Measurements from ENCODE around the gene SNAPC3.
"Not testable (repeated sequence)": the region's sequence is repeated elsewhere in the genome, so short reads cannot be mapped to it uniquely, and the experiment has no call there.

Gene SNAPC3

DNA sequence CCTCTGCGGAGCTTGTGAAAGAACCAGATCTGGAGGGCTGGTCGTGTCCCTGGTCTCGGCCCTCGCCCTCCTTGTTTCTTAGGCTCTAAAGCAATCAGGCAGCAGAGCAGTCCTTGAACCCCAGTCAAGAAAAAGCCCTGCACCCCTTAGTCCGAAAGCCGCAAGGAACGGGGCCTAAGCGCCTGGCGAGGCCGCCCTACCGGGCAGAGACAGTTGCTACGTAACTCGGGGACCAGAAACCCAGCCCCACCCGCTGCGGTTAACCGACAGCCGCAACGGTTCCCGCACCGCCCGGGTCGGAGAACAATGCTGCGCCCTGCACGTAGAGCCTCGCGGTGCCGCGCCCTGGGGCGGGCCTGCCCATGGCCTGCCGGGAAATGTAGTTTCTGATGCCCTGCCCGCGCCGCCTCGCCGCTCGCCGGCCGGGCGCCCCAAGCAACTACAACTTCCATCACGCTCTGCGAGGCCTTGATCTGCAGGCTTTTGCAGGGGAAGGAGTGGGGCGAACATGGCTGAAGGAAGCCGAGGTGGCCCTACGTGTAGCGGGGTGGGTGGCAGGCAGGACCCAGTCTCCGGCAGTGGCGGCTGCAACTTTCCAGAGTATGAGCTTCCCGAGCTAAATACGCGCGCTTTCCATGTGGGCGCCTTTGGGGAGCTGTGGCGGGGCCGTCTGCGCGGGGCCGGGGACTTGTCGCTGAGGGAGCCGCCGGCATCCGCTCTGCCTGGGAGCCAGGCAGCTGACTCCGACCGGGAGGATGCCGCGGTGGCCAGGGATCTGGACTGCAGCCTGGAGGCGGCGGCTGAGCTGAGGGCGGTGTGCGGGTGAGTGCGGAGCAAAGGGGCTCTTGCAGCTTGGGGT is at the start of gene SNAPC3:
Gene SNAPC3 (plus strand): TSS at position 505 of the 859 bp plus-strand sequence. CDS start 4 bp downstream, at position 509.
- TF ChIP-seq ZNF274 (IDR thresholded peaks at IDR 0.05; ENCODE audit: low read depth, low read length), result no peak
- H3K4me3 ChIP-seq (ENCODE audit: low read length), result peak within 1 kb of the TSS; percentile 87

- no peak for TF ChIP-seq ZNF274 (IDR thresholded peaks at IDR 0.05; ENCODE audit: low read depth, low read length)
- H3K4me3 ChIP-seq (ENCODE audit: low read length), result no peak overlapping the region
These were observed 48.8 kb upstream of the SNAPC3 start for GRCh38 chr9:15373881-15374280.

DNA sequence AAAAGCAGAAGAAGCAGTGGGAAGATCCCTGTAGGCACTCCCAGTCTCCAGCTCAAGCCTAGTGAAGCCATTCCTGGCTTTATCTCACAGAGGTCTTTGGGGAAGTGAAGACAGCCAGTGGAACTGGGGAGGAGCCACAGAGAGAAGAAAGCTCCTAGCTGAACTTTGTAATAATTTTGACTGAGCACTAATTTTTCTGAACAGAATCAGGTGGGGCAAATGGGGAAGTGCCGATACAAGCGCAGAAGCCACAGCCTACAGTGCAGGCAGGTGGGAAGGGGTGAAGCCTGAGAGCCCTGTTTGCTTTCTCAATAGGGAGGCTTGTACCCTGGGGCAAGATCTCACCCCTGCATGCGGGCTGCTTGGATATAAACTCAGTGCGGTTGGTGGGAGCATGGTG is 48.4 kb upstream of the SNAPC3 start:
- no peak for TF ChIP-seq ZNF274 (IDR thresholded peaks at IDR 0.05; ENCODE audit: low read depth, low read length)
- no peak overlapping the region for H3K4me3 ChIP-seq (ENCODE audit: low read length)

DNA sequence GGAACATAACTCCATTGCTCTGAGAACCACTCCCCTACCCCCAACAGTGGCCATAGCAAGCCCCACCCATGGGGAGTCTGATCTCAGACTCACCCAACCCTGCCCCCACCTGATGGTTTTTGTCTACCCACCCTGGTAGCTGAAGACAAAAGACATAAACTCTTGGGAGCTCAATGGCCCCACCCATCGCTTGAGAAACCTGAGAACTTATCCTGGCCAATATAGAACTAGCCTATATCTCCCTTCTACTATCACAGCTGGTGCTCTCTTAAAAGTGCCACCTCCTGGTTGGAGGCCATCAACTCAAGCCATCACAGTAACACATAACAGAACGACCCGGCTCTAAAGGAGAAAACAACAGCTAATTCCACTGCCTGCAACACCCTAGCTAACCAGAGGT is 47.9 kb upstream of the SNAPC3 start:
- no peak for TF ChIP-seq ZNF274 (IDR thresholded peaks at IDR 0.05; ENCODE audit: low read depth, low read length)
- H3K4me3 ChIP-seq (ENCODE audit: low read length), result no peak overlapping the region

DNA sequence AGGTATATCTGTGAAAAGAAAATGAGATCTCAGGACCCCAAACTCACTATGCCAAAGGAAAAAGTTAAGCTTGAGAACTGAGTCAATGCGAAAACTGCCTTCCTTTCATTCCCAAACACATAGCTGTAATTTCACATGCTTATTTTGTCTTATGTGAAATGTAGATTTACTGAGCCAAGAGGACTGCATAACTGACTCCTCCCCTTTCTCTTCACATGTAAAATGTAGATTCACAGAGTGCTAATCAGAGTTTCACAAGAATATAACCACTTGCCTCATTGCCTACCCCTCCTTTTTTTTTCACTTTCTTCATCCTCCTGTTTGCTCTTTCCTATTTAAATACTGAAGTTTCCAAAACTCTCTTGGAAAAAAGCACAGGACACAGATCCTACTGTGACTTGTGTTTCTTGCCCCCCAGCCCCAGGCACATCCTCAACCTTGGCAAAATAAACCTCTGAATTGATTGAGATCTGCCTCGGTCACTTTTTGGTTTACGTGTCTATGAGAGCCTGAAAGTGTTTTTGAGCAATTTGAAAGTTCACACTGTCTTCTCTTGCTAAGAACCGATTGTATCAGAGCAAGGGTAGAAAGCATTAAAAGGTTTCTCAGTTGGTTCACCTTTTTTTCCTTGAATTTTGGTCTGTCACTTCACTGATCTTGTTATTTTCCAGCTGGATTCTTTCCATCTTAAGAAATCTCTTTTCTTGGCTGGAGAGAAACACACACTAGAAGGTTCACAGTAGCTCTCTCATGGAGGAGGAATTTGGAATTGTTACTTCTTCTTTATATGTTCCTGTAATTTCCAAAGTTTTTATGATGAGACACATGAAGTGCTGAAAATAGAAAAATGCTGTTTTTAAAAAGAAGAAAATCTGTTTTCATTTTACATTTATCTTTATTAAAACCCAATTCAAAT is 44.8 kb upstream of the SNAPC3 start:
- H3K4me3 ChIP-seq (ENCODE audit: low read length), result no peak overlapping the region
- no peak for TF ChIP-seq ZNF274 (IDR thresholded peaks at IDR 0.05; ENCODE audit: low read depth, low read length)

GRCh38 chr9:15379317-15379716 is 43.4 kb upstream of the SNAPC3 start:
- not testable (repeated sequence) for H3K4me3 ChIP-seq (ENCODE audit: low read length)

DNA sequence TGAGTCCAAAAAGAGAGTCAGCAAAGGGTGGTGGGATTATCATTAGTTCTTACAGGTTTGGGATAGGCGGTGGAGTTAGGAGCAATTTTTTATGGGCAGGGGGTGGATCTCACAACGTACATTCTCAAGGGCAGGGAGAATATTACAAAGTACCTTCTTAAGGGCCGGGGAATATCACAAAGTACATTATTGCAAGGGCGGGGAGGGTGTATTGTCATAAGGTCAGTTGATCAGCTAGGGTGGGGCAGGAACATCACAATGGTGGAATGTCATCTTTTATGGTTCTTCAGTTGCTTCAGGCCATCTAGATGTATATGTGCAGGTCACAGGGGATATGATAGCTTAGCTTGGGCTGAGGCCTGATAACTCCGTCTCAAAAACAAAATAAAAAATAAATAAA is 42.8 kb upstream of the SNAPC3 start:
- H3K4me3 ChIP-seq (ENCODE audit: low read length), result not testable (repeated sequence)

DNA sequence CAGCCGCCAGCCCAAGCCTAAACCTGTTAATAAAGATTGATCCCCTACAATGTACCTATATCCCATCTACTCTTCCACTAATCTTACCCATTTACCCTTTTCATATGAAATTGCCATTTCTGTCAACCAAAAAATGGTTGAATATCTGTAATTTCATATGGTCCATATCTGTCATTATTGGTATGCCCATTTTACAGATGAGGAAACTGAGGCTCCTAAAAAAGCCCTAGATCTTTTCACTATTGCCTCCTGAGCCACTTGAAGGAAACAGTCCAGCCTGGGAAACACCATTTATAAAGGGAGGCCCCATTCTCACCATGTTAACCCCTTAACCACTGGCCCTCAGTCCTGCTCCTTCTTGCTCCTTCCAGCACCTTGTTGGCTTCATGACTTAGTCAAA is 41.2 kb upstream of the SNAPC3 start:
- TF ChIP-seq ZNF274 (IDR thresholded peaks at IDR 0.05; ENCODE audit: low read depth, low read length), result no peak
- H3K4me3 ChIP-seq (ENCODE audit: low read length), result no peak overlapping the region

GRCh38 chr9:15386465-15386864 is 36.2 kb upstream of the SNAPC3 start:
- no peak for TF ChIP-seq ZNF274 (IDR thresholded peaks at IDR 0.05; ENCODE audit: low read depth, low read length)
- no peak overlapping the region for H3K4me3 ChIP-seq (ENCODE audit: low read length)

- H3K4me3 ChIP-seq (ENCODE audit: low read length), result no peak overlapping the region
- TF ChIP-seq ZNF274 (IDR thresholded peaks at IDR 0.05; ENCODE audit: low read depth, low read length), result no peak
These were observed 33.5 kb upstream of the SNAPC3 start for GRCh38 chr9:15389173-15389572.

- H3K4me3 ChIP-seq (ENCODE audit: low read length), result no peak overlapping the region
- no peak for TF ChIP-seq ZNF274 (IDR thresholded peaks at IDR 0.05; ENCODE audit: low read depth, low read length)
These were observed 33.0 kb upstream of the SNAPC3 start for GRCh38 chr9:15389631-15390030.

- no peak overlapping the region for H3K4me3 ChIP-seq (ENCODE audit: low read length)
- no peak for TF ChIP-seq ZNF274 (IDR thresholded peaks at IDR 0.05; ENCODE audit: low read depth, low read length)
These were observed 32.5 kb upstream of the SNAPC3 start for GRCh38 chr9:15390201-15390600.

DNA sequence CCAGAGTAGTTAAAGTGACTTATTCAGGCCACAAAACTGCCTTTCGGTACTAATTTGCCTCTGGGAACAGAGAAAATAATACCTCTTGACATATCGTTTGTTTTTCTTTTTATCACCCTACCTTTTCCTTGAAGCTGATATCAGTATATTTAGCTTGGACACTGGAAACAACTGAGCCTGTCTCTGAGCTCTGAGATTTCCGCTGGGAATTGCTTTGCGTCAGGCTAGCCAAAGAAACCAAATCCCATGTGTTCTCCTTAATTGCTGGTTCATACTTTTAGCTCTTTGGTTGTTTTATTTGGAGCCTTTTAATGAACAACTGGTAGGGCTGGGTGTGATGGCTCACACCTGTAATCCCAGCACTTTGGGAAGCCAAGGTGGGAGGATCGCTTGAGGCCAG is 30.3 kb upstream of the SNAPC3 start:
- TF ChIP-seq ZNF274 (IDR thresholded peaks at IDR 0.05; ENCODE audit: low read depth, low read length), result no peak
- H3K4me3 ChIP-seq (ENCODE audit: low read length), result no peak overlapping the region

- TF ChIP-seq ZNF274 (IDR thresholded peaks at IDR 0.05; ENCODE audit: low read depth, low read length), result no peak
- H3K4me3 ChIP-seq (ENCODE audit: low read length), result no peak overlapping the region
These were observed 22.3 kb upstream of the SNAPC3 start for GRCh38 chr9:15400281-15400941.

Measured in GM08714 (cell line).